ENCODE results near the gene RNF31. TPM values are rescaled to one million over a fixed set of nuclear protein-coding genes. Genes with fewer than 3 reads are reported as not detected.
"Not testable (repeated sequence)": the region's sequence is repeated elsewhere in the genome, so short reads cannot be mapped to it uniquely, and the experiment has no call there.

Gene RNF31
- polyA plus RNA-seq, 1 donor from 2014 or later = 98.7 TPM

GRCh38 chr14:24198814-24199524 lies 51.7 kb downstream of the RNF31 start:
- H3K27ac ChIP-seq (ENCODE audit: low read length) = no peak overlapping the region
- TF ChIP-seq TAF1 (IDR thresholded peaks at IDR 0.05; ENCODE audit: low read depth) (no peak), EP300 (conservative IDR thresholded peaks at IDR 0.05; ENCODE audit: poor library complexity, severe bottlenecking) (no peak), RAD21 (conservative IDR thresholded peaks at IDR 0.05) (no peak), REST (IDR thresholded peaks at IDR 0.05; ENCODE audit: borderline replicate concordance) (no peak), POLR2AphosphoS5 (IDR thresholded peaks at IDR 0.05) (no peak), MXI1 (conservative IDR thresholded peaks at IDR 0.05; ENCODE audit: poor library complexity, severe bottlenecking) (no peak), CTCF (IDR thresholded peaks at IDR 0.05; ENCODE audit: poor library complexity, severe bottlenecking) (no peak), SMC3 (conservative IDR thresholded peaks at IDR 0.05; ENCODE audit: poor library complexity) (no peak), EZH2 (IDR thresholded peaks at IDR 0.05; ENCODE audit: borderline replicate concordance, insufficient read depth, low read length, poor library complexity, severe bottlenecking) (no peak)

GRCh38 chr14:24202538-24202937 lies 55.2 kb downstream of the RNF31 start:
- not testable (repeated sequence) for H3K27ac ChIP-seq (ENCODE audit: low read length)

More at GRCh38 chr14:24198814-24199524, 51.7 kb downstream of the RNF31 start:
- Histone ChIP-seq H3K4me2 (ENCODE audit: low read length) (no peak overlapping the region), H3K9me3 (ENCODE audit: low read length) (no peaks in the 10 kb centered on the region), H2AFZ (ENCODE audit: low read depth, low read length) (no peak overlapping the region), H3K36me3 (ENCODE audit: insufficient read depth, low read length) (no peaks in the 10 kb centered on the region), H3K9me2 (ENCODE audit: insufficient read depth, low read length) (no peaks in the 10 kb centered on the region), H3K9ac (ENCODE audit: low read length) (no peak overlapping the region), H3K27me3 (ENCODE audit: insufficient read depth, low read depth, low read length) (no peaks in the 10 kb centered on the region), H3F3A (ENCODE audit: insufficient read depth, low read length, poor library complexity, severe bottlenecking) (no peaks in the 10 kb centered on the region), H3K79me2 (replicated peaks; ENCODE audit: insufficient read depth, low read length) (no peaks in the 10 kb centered on the region), H3K4me3 (ENCODE audit: low read length) (no peak overlapping the region), H4K20me1 (ENCODE audit: insufficient read depth) (no peaks in the 10 kb centered on the region)

GRCh38 chr14:24203249-24203886 lies 56.1 kb downstream of the RNF31 start:
- not testable (repeated sequence) for H3K9ac ChIP-seq (ENCODE audit: low read length); H3K9me3 ChIP-seq (ENCODE audit: low read length); H3F3A ChIP-seq (ENCODE audit: insufficient read depth, low read length, poor library complexity, severe bottlenecking); H3K9me2 ChIP-seq (ENCODE audit: insufficient read depth, low read length); H3K79me2 ChIP-seq (replicated peaks; ENCODE audit: insufficient read depth, low read length); H2AFZ ChIP-seq (ENCODE audit: low read depth, low read length); H3K27ac ChIP-seq (ENCODE audit: low read length); H3K27me3 ChIP-seq (ENCODE audit: insufficient read depth, low read depth, low read length); H4K20me1 ChIP-seq (ENCODE audit: insufficient read depth); H3K4me2 ChIP-seq (ENCODE audit: low read length); H3K36me3 ChIP-seq (ENCODE audit: insufficient read depth, low read length); H3K4me3 ChIP-seq (ENCODE audit: low read length)

More at GRCh38 chr14:24202538-24202937, 55.2 kb downstream of the RNF31 start:
- H3K9me3 ChIP-seq (ENCODE audit: low read length); H3K4me3 ChIP-seq (ENCODE audit: low read length); H2AFZ ChIP-seq (ENCODE audit: low read depth, low read length); H3K9me2 ChIP-seq (ENCODE audit: insufficient read depth, low read length); H3F3A ChIP-seq (ENCODE audit: insufficient read depth, low read length, poor library complexity, severe bottlenecking); H3K27me3 ChIP-seq (ENCODE audit: insufficient read depth, low read depth, low read length); H3K79me2 ChIP-seq (replicated peaks; ENCODE audit: insufficient read depth, low read length); H3K9ac ChIP-seq (ENCODE audit: low read length); H4K20me1 ChIP-seq (ENCODE audit: insufficient read depth); H3K36me3 ChIP-seq (ENCODE audit: insufficient read depth, low read length); H3K4me2 ChIP-seq (ENCODE audit: low read length): not testable (repeated sequence)

All from neural cell (in vitro differentiated cells).